GM12878 (cell line): Measurements from ENCODE around the gene TRMT1. TPM values are rescaled to one million over a fixed set of nuclear protein-coding genes. Genes with fewer than 3 reads are reported as not detected.

Source experiments
- ATAC-seq: fragments of 200-7000 bp; cut with Tn5 transposase; 3 replicates; pipeline ENCODE4 v1.9.1; 2020; ENCODE audit warnings: mild to moderate bottlenecking, moderate library complexity
- BruUV-seq: library from RNA; stranded (reverse); fragments of 400-500 nt; replicated peaks from 2 replicates; lab custom pipeline; 2021; lab: Mats Ljungman, UMichigan
- CTCF ChIA-PET: fragments of 300-600 bp; sonication (Branson Sonifier 250); formaldehyde crosslinking; extraction: SDS; loops from one replicate; lab custom pipeline; 2021; ENCODE audit warnings: inconsistent platforms; lab: Yijun Ruan, JAX
- POLR2A ChIA-PET: fragments of 350-600 bp; formaldehyde crosslinking; extraction: SDS; loops from one replicate; lab custom pipeline; 2021; ENCODE audit warnings: inconsistent platforms; lab: Charles Lee
- RAD21 ChIA-PET: fragments of 300-600 bp; sonication (Branson Sonifier 250); formaldehyde crosslinking; loops from one replicate; lab custom pipeline; 2023; ENCODE audit warnings: antibody characterized with exemption; ENCODE audit not compliant: unreplicated experiment; lab: Charles Lee
- SMC1A ChIA-PET: fragments of 300-600 bp; sonication (Branson Sonifier 250); formaldehyde crosslinking; loops from one replicate; lab custom pipeline; 2023; ENCODE audit not compliant: unreplicated experiment, uncharacterized antibody; lab: Charles Lee
- DNase-seq: peaks from one replicate; pipeline ENCODE4 v3.0.0-alpha.2; 2011; ENCODE audit warnings: low read depth, low spot score
- FAIRE-seq: peaks from 3 replicates; lab custom pipeline; 2011; peaks lifted over from hg19 to GRCh38; lab: Jason Lieb, UNC
- H2AFZ ChIP-seq: 2 replicates; pipeline ENCODE4 v1.6.0; 2011; ENCODE audit warnings: low read depth, low read length, control low read depth; ENCODE audit not compliant: control insufficient read depth
- H3K27ac ChIP-seq: 2 replicates; pipeline ENCODE4 v1.5.1; 2011; ENCODE audit warnings: control low read depth; ENCODE audit not compliant: control insufficient read depth, insufficient read depth
- H3K27me3 ChIP-seq, 2 experiments: replicated peaks in 1 of 2; 2 replicates each; pipeline versions ENCODE4 v1.6.0 to v1.6.1; 2011; ENCODE audit warnings: low read length in 1 of 2; ENCODE audit not compliant: control insufficient read depth in 2 of 2, insufficient read depth in 2 of 2
- H3K36me3 ChIP-seq, 2 experiments: 2 replicates each; pipeline ENCODE4 v1.5.1; 2011; ENCODE audit warnings: low read length in 1 of 2; ENCODE audit not compliant: control insufficient read depth in 2 of 2, insufficient read depth in 2 of 2
- H3K4me1 ChIP-seq: 2 replicates; pipeline ENCODE4 v1.6.1; 2011; ENCODE audit warnings: mild to moderate bottlenecking, low read length, moderate library complexity, mixed read lengths; ENCODE audit not compliant: control insufficient read depth, insufficient read depth
- H3K4me2 ChIP-seq: 2 replicates; pipeline ENCODE4 v1.6.0; 2011; ENCODE audit warnings: control low read depth; ENCODE audit not compliant: control insufficient read depth, insufficient read depth
- H3K4me3 ChIP-seq: fragments of 200-600 bp; sonication (generic); 2 replicates; pipeline ENCODE4 v1.5.1; 2016
- H3K79me2 ChIP-seq: 2 replicates; pipeline ENCODE4 v1.6.0; 2011; ENCODE audit warnings: low read length; ENCODE audit not compliant: control insufficient read depth, insufficient read depth
- H3K9ac ChIP-seq: 2 replicates; pipeline ENCODE4 v1.8.0; 2011; ENCODE audit warnings: low read length, control low read depth, mixed read lengths; ENCODE audit not compliant: control insufficient read depth, insufficient read depth
- H3K9me3 ChIP-seq: replicated peaks from 3 replicates; pipeline ENCODE4 v1.5.1; 2011; ENCODE audit warnings: mild to moderate bottlenecking, low read length; ENCODE audit not compliant: control insufficient read depth, insufficient read depth
- H4K20me1 ChIP-seq: 2 replicates; pipeline ENCODE4 v1.6.0; 2011; ENCODE audit not compliant: control insufficient read depth, insufficient read depth
- BMI1 ChIP-seq: fragments of 450-650 bp; IDR thresholded peaks from 2 replicates; pipeline ENCODE4 v1.6.1; 2016; ENCODE audit warnings: mild to moderate bottlenecking, moderate library complexity, borderline replicate concordance
- CREM ChIP-seq: IDR thresholded peaks from 2 replicates; pipeline ENCODE4 v1.6.1; 2014; ENCODE audit warnings: antibody characterized with exemption, low read depth
- DPF2 ChIP-seq: fragments of 450-650 bp; IDR thresholded peaks from 2 replicates; pipeline ENCODE4 v1.6.1; 2017; ENCODE audit warnings: mild to moderate bottlenecking
- ESRRA ChIP-seq: IDR thresholded peaks from 2 replicates; pipeline ENCODE4 v1.6.1; 2012; ENCODE audit warnings: mild to moderate bottlenecking, low read length, improper control_type of control experiment
- POLR2AphosphoS5 ChIP-seq: IDR thresholded peaks from 2 replicates; pipeline ENCODE4 v1.6.1; 2011; ENCODE audit warnings: mild to moderate bottlenecking, low read length, inconsistent platforms
- POU2F2 ChIP-seq: IDR thresholded peaks from 3 replicates; pipeline ENCODE4 v1.6.1; 2011; ENCODE audit warnings: low read depth, mild to moderate bottlenecking, low read length, borderline replicate concordance
- RAD21 ChIP-seq: IDR thresholded peaks from 2 replicates; pipeline ENCODE4 v1.6.1; 2011; ENCODE audit warnings: mild to moderate bottlenecking, low read depth, low read length, moderate library complexity; ENCODE audit not compliant: insufficient read depth
- RAD51 ChIP-seq: fragments of 450-650 bp; IDR thresholded peaks from 2 replicates; pipeline ENCODE4 v1.6.1; 2016; ENCODE audit warnings: moderate library complexity, mild to moderate bottlenecking, inconsistent platforms
- RB1 ChIP-seq: fragments of 450-650 bp; formaldehyde crosslinking; IDR thresholded peaks from 2 replicates; pipeline ENCODE4 v1.6.1; 2017; ENCODE audit warnings: mild to moderate bottlenecking, borderline replicate concordance
- RFX5 ChIP-seq: IDR thresholded peaks from 2 replicates; pipeline ENCODE4 v1.6.1; 2011; ENCODE audit warnings: low read depth, low read length, improper control_type of control experiment
- SREBF2 ChIP-seq: IDR thresholded peaks from 2 replicates; pipeline ENCODE4 v1.6.1; 2012; ENCODE audit warnings: mild to moderate bottlenecking, low read length
- WGBS: methylation state at CpG from one replicate; pipeline ENCODE4 v1.1.6; 2016; ENCODE audit warnings: low lambda C conversion rate; ENCODE audit not compliant: insufficient replicate concordance, insufficient coverage; ENCODE audit errors: missing lambda C conversion rate; 5-methylcytosine and 5-hydroxymethylcytosine counted together
- in situ Hi-C: fragments of 300-500 bp; cut with MboI; formaldehyde crosslinking; loops from 9 replicates; pipeline ENCODE4 v1.14.3; 2018; ENCODE audit warnings: mixed read lengths
- intact Hi-C: fragments of 100-400 bp; cut with micrococcal nuclease; formaldehyde crosslinking; loops from one replicate; pipeline ENCODE4 v1.14.2; 2022; ENCODE audit not compliant: unreplicated experiment
- polyA plus RNA-seq, 11 experiments: library from polyadenylated mRNA; depleted of rRNA in 4 of 11; unstranded in 6 of 11; stranded (reverse) in 5 of 11; fragments of >200 nt; fragmentation: Nextera tagmentation in 4 of 11; fragmentation: Illumina TruSeq in 1 of 11; extraction: Ambion mirVana in 4 of 11; extraction: Trizol in 1 of 11; gene quantifications; 1 replicate in 1 of 11; 2 replicates in 10 of 11; pipeline versions ENCODE4 v1.2.1 to v1.2.3, GENCODE V29; 2011 to 2016; ENCODE audit warnings: inconsistent platforms in 2 of 11, missing spikeins in 2 of 11, low read depth in 1 of 11
- total RNA-seq, 4 experiments: library from RNA; depleted of rRNA in 3 of 4; stranded (reverse); fragments of >200 nt in 3 of 4; fragmentation: Illumina TruSeq in 1 of 4; extraction: Trizol in 1 of 4; gene quantifications; 2 replicates each; pipeline versions ENCODE4 v1.2.1 to v1.2.3, GENCODE V29; 2013 to 2021
- TF ChIP-seq, protein P1 (sequence below): IDR thresholded peaks from 2 replicates; pipeline ENCODE4 v1.6.1; 2011; ENCODE audit warnings: borderline replicate concordance, low read depth, mild to moderate bottlenecking, moderate library complexity, low read length; ENCODE audit not compliant: insufficient read depth, poor library complexity, severe bottlenecking
- TF ChIP-seq, protein P2 (sequence below): IDR thresholded peaks from 2 replicates; pipeline ENCODE4 v1.6.1; 2012; ENCODE audit warnings: low read depth, low read length, improper control_type of control experiment
- TF ChIP-seq, protein P3 (sequence below): fragments of 450-650 bp; IDR thresholded peaks from 2 replicates; pipeline ENCODE4 v1.6.1; 2016; ENCODE audit warnings: mild to moderate bottlenecking, moderate library complexity, borderline replicate concordance
- TF ChIP-seq, protein P4 (sequence below): IDR thresholded peaks from 2 replicates; pipeline ENCODE4 v1.6.1; 2012; ENCODE audit warnings: low read length, inconsistent platforms

The TRMT1 gene
- total and polyA plus RNA-seq, 10 of the 15 experiments (the other 5 are each of a cell fraction or from before 2014, with no cell fraction given) = 3.4 to 68.8 (median 34.8) TPM

DNA sequence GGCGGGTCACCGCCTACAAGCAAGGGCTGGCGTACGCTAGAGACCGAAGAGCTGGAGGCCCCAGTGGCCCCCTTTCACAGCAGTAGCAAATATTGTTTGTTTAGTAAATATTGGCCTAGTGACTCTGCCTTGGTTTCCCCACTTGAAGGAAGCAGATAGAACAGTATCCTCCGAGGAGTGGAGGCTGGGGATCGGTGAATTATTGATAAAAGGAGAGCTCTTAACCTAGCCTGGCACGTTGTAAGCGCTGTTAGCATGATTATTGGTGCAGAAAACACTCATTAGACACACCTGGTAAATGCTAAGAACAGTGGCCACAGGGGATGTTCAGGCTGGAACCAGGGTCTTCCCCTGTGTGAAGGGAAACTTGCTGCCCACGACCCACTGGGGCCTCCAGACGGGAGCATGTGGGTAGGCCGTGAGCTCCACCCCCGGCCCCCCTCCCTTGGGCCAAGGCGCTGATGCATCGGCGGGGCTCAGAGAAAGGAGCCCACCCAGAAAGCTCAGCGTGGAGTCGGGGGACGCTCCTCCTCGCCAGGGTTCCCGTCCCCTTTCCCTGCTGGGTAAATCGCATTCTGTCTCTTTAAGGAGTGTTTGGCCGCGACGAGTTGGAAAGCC, 35.9 kb upstream of the TRMT1 start:
- POLR2A ChIA-PET = interaction anchor here (0.5 to 2.2 kb wide), 14 partner anchors 10 to 709 kb away, joined by 3 to 41 read pairs (median 5); partner anchors contain the start of genes JUNB and NACC1
- Histone ChIP-seq H3K4me3 (peak overlapping the region; percentile 99), H2AFZ (peak overlapping the region; percentile 8), H3K27ac (peak overlapping the region; percentile 95), H3K4me1 (peaks cover 21% of the 10 kb centered on the region), H3K36me3 (no peaks in the 10 kb centered on the region; a peak in 2 of 4 replicates), H3K4me2 (peak overlapping the region; percentile 92), H3K9me3 (no peaks in the 10 kb centered on the region), H4K20me1 (no peaks in the 10 kb centered on the region), H3K79me2 (peaks cover 47% of the 10 kb centered on the region), H3K9ac (peak overlapping the region; percentile 90), H3K27me3 (no peaks in the 10 kb centered on the region)
- in situ Hi-C loops (loop anchor here (10.0 to 25.0 kb wide), 3 partner anchors 692 to 1565 kb away; partner anchors contain the start of genes ACP5 and ZNF627), intact Hi-C loops (loop anchor here (5.0 to 10.0 kb wide), 3 partner anchors 50 to 852 kb away; partner anchors contain the start of genes LYL1 and RFX1)
- SMC1A ChIA-PET = interaction anchor here (0.6 to 1.4 kb wide), 8 partner anchors 11 to 1065 kb away, joined by 3 to 5 read pairs (median 4); partner anchors contain the start of gene NACC1
- TSS peak; percentile 59 for BruUV-seq
- ATAC-seq = peak; percentile 21
- CTCF ChIA-PET = interaction anchor here (0.7 to 2.1 kb wide), 13 partner anchors 10 to 188 kb away, joined by 3 to 9 read pairs (median 4); partner anchors contain the start of gene NACC1
- under 1% methylated on average over 25 of the region's 25 CpGs for WGBS
- RAD21 ChIA-PET = interaction anchor here (0.6 to 2.2 kb wide), 11 partner anchors 11 to 367 kb away, joined by 3 to 21 read pairs (median 4); partner anchors contain the start of genes NACC1 and TRMT1
- FAIRE-seq = peak; percentile 41
- DNase-seq = no peak
- TF ChIP-seq POU2F2 (no peak; the same call in 2 of the 3 replicates), DPF2 (no peak), BMI1 (no peak), CREM (no peak), RAD51 (no peak), SREBF2 (no peak), ESRRA (no peak), RFX5 (no peak), RAD21 (no peak), RB1 (no peak; the same call in 1 of the 2 replicates), POLR2AphosphoS5 (no peak)
- TF ChIP-seq, protein P1, sequence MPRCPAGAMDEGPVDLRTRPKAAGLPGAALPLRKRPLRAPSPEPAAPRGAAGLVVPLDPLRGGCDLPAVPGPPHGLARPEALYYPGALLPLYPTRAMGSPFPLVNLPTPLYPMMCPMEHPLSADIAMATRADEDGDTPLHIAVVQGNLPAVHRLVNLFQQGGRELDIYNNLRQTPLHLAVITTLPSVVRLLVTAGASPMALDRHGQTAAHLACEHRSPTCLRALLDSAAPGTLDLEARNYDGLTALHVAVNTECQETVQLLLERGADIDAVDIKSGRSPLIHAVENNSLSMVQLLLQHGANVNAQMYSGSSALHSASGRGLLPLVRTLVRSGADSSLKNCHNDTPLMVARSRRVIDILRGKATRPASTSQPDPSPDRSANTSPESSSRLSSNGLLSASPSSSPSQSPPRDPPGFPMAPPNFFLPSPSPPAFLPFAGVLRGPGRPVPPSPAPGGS = no peak
- TF ChIP-seq, protein P2, sequence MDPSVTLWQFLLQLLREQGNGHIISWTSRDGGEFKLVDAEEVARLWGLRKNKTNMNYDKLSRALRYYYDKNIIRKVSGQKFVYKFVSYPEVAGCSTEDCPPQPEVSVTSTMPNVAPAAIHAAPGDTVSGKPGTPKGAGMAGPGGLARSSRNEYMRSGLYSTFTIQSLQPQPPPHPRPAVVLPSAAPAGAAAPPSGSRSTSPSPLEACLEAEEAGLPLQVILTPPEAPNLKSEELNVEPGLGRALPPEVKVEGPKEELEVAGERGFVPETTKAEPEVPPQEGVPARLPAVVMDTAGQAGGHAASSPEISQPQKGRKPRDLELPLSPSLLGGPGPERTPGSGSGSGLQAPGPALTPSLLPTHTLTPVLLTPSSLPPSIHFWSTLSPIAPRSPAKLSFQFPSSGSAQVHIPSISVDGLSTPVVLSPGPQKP = no peak
- TF ChIP-seq, protein P3, sequence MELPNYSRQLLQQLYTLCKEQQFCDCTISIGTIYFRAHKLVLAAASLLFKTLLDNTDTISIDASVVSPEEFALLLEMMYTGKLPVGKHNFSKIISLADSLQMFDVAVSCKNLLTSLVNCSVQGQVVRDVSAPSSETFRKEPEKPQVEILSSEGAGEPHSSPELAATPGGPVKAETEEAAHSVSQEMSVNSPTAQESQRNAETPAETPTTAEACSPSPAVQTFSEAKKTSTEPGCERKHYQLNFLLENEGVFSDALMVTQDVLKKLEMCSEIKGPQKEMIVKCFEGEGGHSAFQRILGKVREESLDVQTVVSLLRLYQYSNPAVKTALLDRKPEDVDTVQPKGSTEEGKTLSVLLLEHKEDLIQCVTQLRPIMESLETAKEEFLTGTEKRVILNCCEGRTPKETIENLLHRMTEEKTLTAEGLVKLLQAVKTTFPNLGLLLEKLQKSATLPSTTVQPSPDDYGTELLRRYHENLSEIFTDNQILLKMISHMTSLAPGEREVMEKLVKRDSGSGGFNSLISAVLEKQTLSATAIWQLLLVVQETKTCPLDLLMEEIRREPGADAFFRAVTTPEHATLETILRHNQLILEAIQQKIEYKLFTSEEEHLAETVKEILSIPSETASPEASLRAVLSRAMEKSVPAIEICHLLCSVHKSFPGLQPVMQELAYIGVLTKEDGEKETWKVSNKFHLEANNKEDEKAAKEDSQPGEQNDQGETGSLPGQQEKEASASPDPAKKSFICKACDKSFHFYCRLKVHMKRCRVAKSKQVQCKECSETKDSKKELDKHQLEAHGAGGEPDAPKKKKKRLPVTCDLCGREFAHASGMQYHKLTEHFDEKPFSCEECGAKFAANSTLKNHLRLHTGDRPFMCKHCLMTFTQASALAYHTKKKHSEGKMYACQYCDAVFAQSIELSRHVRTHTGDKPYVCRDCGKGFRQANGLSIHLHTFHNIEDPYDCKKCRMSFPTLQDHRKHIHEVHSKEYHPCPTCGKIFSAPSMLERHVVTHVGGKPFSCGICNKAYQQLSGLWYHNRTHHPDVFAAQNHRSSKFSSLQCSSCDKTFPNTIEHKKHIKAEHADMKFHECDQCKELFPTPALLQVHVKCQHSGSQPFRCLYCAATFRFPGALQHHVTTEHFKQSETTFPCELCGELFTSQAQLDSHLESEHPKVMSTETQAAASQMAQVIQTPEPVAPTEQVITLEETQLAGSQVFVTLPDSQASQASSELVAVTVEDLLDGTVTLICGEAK = no peak
- TF ChIP-seq, protein P4, sequence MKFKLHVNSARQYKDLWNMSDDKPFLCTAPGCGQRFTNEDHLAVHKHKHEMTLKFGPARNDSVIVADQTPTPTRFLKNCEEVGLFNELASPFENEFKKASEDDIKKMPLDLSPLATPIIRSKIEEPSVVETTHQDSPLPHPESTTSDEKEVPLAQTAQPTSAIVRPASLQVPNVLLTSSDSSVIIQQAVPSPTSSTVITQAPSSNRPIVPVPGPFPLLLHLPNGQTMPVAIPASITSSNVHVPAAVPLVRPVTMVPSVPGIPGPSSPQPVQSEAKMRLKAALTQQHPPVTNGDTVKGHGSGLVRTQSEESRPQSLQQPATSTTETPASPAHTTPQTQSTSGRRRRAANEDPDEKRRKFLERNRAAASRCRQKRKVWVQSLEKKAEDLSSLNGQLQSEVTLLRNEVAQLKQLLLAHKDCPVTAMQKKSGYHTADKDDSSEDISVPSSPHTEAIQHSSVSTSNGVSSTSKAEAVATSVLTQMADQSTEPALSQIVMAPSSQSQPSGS = no peak
